ENCODE data around the gene HLA-F.

Gene HLA-F

DNA sequence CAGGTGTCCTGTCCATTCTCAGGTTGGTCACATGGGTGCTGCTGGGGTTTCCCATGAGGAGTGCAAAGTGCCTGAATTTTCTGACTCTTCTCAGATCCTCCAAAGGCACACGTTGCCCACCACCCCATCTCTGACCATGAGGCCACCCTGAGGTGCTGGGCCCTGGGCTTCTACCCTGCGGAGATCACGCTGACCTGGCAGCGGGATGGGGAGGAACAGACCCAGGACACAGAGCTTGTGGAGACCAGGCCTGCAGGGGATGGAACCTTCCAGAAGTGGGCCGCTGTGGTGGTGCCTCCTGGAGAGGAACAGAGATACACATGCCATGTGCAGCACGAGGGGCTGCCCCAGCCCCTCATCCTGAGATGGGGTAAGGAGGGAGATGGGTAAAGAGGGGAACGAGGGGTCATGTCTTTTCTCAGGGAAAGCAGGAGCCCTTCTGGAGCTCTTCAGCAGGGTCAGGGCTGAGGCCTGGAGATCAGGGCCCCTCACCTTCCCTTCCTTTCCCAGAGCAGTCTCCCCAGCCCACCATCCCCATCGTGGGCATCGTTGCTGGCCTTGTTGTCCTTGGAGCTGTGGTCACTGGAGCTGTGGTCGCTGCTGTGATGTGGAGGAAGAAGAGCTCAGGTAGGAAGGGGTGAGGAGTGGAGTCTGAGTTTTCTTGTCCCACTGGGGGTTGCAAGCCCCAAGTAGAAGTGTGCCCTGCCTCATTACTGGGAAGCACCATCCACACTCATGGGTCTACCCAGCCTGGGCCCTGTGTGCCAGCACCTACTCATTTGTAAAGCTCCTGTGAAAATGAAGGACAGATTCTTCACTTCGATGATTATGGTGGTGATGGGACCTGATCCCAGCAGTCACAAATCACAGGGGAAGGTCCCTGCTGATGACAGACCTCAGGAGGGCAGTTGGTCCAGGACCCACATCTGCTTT, 2.0 kb downstream of the HLA-F start:
- DNase-seq, result no peak

- DNase-seq, result no peak
These were observed 2.8 kb downstream of the HLA-F start for GRCh38 chr6:29726001-29726400.

- DNase-seq, result no peak
These were observed 3.4 kb downstream of the HLA-F start for GRCh38 chr6:29726571-29727194.

DNA sequence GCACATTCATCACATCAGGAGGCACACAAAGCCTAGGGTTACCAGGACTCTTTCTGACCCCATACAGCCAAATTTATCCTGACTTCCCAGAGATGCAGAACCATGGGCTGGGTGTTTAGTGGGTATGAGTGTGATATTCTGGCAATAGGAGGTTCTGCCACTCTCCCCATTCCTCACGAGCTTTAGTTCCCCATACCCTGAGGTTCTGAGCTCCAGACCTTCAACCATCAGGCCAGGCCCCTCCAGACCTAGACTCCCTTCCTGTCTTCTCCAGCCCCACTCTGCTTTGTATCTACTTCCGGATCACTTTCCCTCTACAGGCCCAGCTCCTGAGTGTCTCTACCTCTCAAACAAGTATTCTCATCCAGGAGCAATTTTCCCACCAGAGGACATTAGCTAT, 4.4 kb downstream of the HLA-F start:
- DNase-seq, result no peak

- DNase-seq, result no peak
These were observed 5.1 kb downstream of the HLA-F start for GRCh38 chr6:29728173-29728874.

- no peak for DNase-seq
These were observed 5.6 kb downstream of the HLA-F start for GRCh38 chr6:29728875-29729270.

DNA sequence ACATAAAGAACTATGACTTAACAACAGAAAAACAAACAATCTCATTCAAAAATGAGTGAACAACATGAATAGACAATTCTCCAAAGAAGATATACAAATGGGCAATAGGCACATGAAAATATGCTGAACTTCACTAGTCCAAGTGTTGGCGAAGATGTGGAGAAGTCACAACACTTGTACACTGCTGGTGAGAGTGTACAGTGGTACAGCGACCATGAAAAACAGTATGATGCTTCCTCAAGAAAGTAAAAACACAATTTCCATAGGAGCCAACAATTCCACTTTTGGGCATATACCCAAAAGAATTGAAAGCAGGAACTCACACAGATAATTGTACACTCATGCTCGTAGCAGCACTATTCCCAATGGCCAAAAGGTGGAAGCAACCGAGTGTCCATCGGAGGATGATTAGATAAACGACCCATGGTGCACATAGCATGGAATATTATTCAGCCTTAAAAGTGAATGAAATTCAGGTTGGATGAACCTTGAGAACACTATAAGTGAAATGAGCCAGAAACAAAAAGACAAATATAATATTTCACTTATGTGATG, 6.6 kb downstream of the HLA-F start:
- no peak for DNase-seq

- DNase-seq, result no peak
These were observed 7.4 kb downstream of the HLA-F start for GRCh38 chr6:29730575-29731126.

- no peak for DNase-seq
These were observed 8.0 kb downstream of the HLA-F start for GRCh38 chr6:29731281-29731680.

DNA sequence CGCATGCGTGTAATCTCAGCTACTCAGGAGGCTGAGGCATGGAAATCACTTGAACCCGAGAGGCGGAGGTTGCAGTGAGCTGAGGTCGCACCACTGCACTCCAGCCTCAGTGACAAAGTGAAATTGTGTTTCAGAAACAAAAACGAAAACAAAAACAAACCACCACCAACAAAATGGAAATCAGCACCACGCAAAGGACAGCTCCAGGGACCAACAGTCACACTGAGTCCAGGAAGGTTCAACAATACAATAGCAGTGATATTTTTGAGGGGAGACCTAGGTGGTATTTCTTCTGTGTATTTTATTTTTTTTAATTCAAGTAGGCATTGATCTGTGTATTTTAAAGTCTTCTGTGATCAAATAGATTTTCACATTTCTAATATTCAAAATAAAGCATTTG, 9.8 kb downstream of the HLA-F start:
- DNase-seq, result no peak

GRCh38 chr6:29734046-29735018, 11.1 kb downstream of the HLA-F start:
- DNase-seq, result no peak

- no peak for DNase-seq
These were observed 13.3 kb downstream of the HLA-F start for GRCh38 chr6:29736563-29736962.

GRCh38 chr6:29737707-29738630, 14.7 kb downstream of the HLA-F start:
- DNase-seq, result peak; percentile 70

DNA sequence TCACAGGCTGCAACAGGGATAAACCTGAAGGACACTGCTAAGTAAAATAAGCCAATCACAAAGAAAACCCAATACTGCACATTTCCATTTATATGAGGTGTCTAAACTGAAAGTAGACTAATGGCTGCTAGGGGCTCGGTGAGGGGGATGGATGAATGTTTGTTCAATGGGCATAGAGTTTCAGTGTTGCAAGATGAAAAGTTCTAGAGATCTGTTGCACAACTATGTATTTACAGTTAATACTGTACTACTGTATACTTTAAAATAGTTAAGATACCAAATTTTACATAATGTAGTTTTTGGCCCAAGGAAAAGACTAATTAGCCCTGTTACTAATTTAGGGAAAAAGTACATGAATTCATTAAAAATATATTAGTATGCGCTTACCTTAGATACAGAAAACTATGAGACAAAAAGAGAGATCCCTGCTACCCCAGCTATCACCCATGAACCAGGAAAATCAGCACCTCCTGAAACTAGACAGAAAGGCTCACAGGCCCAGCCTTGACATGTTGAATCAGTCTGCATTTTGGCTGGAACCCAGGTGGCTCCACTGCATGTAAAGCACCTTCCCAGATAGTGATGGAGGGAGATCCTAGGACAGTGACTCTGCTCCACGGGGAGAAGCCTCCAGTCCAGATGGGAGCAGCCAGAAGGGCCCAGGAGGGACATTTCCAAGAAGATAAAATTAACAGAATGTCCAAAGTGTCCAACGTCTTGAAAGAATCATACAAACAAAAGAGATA, 16.1 kb downstream of the HLA-F start:
- DNase-seq, result no peak

DNA sequence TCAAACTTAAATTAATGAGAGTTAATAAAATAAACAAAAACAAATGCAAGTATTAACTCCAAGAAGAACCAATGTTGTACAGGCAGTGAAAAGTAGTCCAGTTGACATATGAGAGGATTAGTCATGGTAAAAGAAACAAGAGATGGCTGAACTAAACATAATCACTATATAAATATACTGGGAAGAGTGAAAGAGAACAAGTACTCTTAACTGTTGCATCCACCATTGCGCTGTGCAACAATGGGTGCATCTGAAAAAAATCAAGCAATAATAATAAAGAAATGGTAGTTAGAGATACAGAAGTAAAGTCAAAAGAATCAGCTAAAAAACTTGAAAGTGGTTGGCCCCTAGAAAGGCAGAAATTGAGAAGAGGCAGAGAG, 16.6 kb downstream of the HLA-F start:
- DNase-seq, result no peak

DNA sequence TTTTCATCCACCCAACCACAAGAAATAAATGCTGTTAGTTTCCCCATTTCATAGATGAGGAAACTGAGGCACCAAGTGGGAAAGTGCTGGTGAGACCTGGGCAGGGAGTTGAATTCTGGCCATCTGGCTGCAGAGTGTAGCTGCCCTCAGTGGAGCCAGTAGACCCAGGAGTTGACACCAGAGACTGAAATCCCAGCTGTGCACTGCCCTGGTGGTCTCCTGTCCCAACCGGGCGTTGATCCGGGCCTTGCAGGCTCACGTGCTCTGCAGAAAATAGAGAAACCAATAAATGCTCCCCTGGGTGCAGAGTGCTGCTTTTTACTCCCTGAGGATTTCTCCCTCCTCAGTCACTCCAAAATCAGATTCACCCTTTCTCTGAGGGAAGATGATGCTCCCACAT, 18.4 kb downstream of the HLA-F start:
- no peak for DNase-seq

- no peak for DNase-seq
These were observed 18.9 kb downstream of the HLA-F start for GRCh38 chr6:29742127-29742526.

DNA sequence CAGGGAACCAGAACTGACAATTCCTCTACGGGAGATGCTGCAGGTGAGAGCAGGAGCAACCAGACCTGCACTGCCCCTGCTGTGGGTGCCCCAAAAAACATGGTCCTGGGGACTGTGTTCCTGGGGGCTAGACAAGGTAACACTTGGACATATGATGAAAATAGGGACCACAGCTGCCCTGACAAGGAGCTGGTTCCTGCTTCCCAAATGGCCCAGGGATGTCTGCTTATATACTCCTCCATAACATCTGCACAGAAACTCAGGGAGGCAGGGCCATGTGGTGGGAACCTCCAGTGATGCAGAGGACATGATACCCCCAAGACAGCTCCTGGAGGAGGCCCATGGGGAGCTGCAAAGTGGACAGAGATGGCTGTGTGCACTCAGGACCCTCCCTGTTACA, 19.8 kb downstream of the HLA-F start:
- no peak for DNase-seq

GRCh38 chr6:29743568-29743967, 20.3 kb downstream of the HLA-F start:
- no peak for DNase-seq

DNA sequence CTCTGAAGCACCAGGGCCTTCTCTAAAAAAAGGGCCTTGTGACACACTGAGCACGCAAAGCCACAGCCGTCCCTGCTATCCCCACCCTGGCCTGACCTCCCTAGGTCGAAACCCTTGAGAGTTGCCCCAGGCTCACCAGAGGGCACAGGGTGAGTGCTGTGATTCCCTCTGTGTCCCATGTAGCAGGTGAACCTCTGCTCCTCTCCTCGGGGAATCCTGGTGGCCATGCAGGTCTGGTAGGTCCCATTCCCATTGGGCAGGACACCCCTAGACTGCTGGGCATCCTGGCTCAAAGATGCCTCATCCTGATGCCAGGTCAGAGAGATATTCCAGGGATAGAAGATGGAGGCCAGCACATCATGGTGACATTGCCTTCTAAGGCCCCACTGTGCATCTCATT, 20.9 kb downstream of the HLA-F start:
- no peak for DNase-seq
